GM12892 (cell line): ENCODE results near the gene TNFRSF6B.

ENCODE experiments used
- DNase-seq: peaks from one replicate; pipeline ENCODE4 v3.0.0; 2011; ENCODE audit not compliant: insufficient read length
- FAIRE-seq: peaks from 2 replicates; lab custom pipeline; 2011; peaks lifted over from hg19 to GRCh38; lab: Jason Lieb, UNC
- POLR2A ChIP-seq: IDR thresholded peaks from 2 replicates; pipeline ENCODE4 v1.6.1; 2011; ENCODE audit warnings: low read depth, low read length, control low read depth
- POLR2AphosphoS5 ChIP-seq: IDR thresholded peaks from 2 replicates; pipeline ENCODE4 v1.6.1; 2011; ENCODE audit warnings: low read depth, low read length, control low read depth
- TAF1 ChIP-seq: IDR thresholded peaks from 2 replicates; pipeline ENCODE4 v1.6.1; 2011; ENCODE audit warnings: low read depth, mild to moderate bottlenecking, control low read depth, low read length, borderline replicate concordance

Gene TNFRSF6B

DNA sequence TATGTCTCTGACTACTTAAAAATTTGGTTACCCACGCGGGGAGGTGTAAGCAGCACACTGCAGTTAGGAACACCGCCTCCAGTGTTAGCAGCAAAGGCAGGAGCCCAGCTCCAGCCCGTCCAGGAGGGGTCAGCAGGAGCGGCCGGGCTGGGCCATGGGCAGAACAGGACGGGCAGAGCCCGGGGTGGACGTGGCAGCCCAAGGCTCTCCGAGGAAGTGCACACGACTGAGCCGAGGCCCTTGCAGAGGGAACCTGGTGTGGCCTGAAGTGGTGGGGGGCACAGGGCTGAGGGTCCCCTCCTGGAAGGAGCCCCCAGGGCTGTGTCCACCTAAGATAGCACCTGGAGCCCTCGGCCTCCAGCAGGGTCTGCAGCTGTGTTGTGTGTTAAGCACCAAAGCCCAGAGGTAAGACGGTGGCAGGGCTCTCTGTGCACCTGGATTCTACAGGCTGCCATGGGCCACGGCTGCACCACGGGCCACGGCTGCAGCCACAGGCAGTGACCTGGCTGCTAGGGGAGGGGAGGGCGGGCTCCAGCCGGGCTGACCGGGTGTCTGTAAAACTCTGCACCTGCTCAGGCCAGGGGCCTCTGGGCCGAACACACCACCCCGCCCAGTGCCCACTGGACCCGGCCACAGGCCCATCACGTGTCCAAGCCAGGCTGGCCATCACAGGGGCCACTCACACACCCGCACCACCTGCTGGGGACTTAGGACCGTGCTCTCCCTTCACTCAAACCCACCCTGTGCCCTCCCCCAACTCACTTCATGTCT, 49.7 kb downstream of the TNFRSF6B start:
- TF ChIP-seq POLR2A (no peak), TAF1 (no peak), POLR2AphosphoS5 (no peak)
- FAIRE-seq (no peak), DNase-seq (no peak)

DNA sequence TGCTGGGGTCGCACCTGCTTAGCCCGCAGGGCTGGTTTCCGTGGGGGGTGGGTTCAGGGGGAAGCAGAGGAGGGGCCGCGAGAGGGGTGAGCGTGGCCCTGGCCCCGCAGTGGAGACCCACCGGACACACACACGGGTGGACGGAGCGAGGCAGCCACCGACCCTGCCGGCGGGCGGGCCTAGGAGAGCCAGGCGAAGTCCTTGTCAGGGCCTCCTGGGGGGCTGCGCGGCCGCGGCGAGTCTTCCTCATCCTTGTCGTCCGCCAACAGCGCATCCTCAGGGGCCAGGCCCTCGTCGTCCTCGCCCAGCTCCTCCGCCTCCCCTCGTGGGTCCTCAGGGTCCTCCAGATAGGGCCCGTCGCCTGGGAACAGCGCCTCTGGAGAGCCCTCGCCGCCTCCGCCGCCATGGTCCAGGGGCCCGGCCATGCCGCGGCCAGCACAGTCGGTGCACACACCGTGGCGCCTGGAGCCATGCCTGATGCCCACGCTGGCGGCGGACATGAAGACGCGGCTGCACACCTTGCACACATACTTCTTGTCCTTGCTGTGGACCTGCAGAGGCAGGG, 50.4 kb downstream of the TNFRSF6B start:
- TF ChIP-seq POLR2A (no peak), TAF1 (no peak), POLR2AphosphoS5 (no peak)
- DNase-seq (no peak), FAIRE-seq (no peak)

DNA sequence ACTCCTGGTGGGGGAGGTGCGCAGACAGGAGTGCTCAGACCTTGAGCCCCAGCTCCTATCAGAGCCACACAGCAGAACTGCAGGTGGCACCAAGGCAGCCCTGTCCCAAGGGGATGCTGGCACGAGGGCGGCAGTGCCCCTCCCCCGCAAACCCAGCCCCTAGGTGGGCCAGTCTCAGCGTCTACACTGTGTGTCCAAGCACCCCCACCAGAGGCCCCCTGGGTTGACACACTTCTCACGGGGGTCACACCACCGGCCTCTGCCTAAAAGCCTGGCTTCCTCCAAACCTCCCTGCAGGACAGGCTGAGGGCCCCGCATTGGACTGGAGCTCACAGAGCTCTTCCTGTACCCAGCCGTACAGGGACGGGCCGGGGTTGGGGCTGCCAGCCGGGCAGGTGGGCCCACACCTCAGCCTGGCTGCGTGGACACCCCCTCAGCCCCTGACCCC, 51.2 kb downstream of the TNFRSF6B start:
- FAIRE-seq = no peak
- TF ChIP-seq TAF1 (no peak), POLR2A (no peak), POLR2AphosphoS5 (no peak)

More for the DNA sequence above, 51.2 kb downstream of the TNFRSF6B start:
- DNase-seq = no peak
